GM13977 (cell line): ENCODE results near the gene PAQR7.

Source experiments
- DNase-seq: peaks from one replicate; pipeline ENCODE4 v3.0.0; 2012; ENCODE audit warnings: low spot score
- in situ Hi-C: fragments of 300-500 bp; cut with MboI; formaldehyde crosslinking; loops from one replicate; pipeline ENCODE4 v1.12.0; 2022; ENCODE audit warnings: low sequenced_read_pairs, low pct_unique_long_range_greater_than_20kb, mixed read lengths, inconsistent platforms; ENCODE audit not compliant: unreplicated experiment
- TF ChIP-seq, protein P1 (sequence below): IDR thresholded peaks from 2 replicates; pipeline ENCODE4 v1.5.1; 2012; ENCODE audit warnings: mild to moderate bottlenecking, control low read depth; ENCODE audit not compliant: insufficient read depth; ENCODE audit errors: extremely low read depth, missing control alignments

Gene PAQR7

DNA sequence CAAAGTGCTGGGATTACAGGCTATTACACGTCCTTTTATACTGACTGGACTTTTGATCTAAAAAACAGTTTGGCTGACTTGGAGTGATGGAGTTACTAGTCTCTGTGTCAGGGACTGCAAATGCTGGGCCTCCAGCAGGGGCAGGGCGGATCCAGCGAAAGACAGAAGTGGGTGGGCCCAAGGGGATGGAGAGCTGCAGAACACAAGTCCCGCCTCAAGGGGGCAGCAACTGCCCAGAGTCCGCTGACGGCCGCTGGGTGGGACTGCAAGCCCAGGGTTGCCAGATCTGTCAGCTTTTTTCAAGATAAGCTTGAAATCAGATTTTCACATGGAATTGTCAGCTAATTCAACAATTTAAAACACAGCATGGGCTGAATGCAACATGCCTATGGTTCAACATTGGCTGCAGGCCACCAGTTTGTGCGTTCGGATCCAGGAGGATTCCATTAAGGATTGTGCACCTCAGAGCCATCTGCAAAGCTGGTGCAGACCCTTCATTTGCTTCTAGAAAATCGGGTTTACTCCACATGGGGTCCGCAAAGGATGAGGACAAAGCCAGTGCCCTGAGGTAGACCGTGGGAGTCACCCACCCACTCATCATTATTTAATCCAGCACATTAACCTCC is 20.0 kb upstream of the PAQR7 start:
- TF ChIP-seq, protein P1, sequence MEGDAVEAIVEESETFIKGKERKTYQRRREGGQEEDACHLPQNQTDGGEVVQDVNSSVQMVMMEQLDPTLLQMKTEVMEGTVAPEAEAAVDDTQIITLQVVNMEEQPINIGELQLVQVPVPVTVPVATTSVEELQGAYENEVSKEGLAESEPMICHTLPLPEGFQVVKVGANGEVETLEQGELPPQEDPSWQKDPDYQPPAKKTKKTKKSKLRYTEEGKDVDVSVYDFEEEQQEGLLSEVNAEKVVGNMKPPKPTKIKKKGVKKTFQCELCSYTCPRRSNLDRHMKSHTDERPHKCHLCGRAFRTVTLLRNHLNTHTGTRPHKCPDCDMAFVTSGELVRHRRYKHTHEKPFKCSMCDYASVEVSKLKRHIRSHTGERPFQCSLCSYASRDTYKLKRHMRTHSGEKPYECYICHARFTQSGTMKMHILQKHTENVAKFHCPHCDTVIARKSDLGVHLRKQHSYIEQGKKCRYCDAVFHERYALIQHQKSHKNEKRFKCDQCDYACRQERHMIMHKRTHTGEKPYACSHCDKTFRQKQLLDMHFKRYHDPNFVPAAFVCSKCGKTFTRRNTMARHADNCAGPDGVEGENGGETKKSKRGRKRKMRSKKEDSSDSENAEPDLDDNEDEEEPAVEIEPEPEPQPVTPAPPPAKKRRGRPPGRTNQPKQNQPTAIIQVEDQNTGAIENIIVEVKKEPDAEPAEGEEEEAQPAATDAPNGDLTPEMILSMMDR = peak; percentile 98
- DNase-seq = peak; percentile 92
- in situ Hi-C loops = loop anchor here (10.0 kb wide), 1 partner anchor 99 kb away; the partner anchor contains the start of gene PAFAH2

DNA sequence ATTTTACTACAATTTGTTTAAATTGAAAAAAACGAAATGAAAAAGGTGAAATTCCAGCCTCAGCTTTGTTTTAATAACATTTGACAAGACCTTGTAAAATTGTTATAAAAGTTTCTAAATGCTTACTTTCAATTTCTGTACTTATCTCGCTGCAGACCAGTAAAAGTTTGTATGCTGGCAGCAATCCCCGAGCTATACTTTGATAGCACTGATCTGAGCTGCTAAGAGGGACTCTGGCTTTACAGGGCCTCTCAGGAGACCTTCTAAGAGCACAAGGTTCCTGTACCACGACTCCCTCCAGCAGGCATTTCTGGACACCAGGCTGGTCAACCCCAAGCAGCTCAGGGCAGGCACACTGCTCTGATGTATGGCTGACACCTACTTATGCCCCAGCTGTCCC is 17.6 kb upstream of the PAQR7 start:
- TF ChIP-seq, protein P1 = no peak
- in situ Hi-C loops = loop anchor here (10.0 kb wide), 1 partner anchor 102 kb away; the partner anchor contains the start of gene PAFAH2
- DNase-seq = no peak

DNA sequence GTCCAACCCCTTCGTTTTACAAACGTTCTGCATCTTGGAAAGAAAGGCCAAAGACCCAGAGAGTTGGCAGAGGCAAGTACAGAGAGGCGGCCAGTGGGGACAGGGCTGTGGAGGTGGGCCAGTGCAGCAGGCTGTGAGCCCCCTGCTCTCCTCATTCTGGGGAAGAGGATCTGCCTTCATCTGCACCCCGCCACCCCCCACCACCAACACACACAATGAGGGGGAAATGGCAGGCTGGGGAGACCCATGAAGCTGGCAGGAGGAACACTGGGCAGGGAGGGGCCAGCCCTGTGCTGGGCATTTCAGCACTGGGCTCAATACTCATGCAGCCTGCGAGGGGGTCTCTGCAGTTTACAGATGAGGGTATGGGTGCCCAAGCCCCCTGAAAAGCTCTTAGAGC is 16.1 kb upstream of the PAQR7 start:
- DNase-seq = no peak
- TF ChIP-seq, protein P1 = no peak
- in situ Hi-C loops = loop anchor here (10.0 kb wide), 1 partner anchor 103 kb away; the partner anchor contains the start of gene PAFAH2

DNA sequence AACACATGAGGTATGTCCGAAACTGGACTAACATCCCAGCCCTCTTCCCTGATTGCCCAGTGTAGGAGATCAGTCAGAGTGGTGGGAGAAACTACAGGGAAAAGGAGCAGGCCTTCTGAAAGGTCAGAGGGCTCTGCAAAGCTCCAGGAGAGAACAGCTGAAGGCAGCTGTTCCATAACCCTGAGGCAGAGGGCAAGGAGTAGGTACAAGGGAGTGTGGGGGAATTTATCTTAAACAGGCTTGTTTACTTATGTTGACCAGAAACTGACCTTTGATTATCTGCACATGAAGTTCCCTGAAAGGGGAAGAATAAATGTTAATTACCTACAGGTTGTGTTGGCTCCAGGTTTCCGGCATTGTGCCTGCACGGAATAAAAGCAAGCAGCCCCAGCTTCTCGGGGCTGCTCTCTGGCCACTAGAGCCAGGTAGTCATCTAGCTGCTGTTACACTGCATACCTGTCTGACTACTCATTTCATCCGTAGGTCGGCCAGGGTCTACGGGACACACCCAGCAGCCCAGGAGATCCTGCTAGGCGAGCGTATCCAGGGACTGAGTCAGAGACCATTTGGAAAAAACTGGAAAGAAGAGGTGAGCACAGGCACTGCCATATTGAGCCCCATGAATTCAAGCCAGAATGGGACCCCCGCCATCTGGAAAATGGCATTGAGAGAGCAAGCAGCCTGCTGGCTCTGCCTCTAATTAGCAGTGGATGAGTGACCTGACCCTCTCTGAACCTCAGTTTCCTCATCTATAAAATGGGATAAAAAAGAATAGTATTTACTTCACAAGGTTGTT is 14.9 kb upstream of the PAQR7 start:
- no peak for DNase-seq
- in situ Hi-C loops = loop anchor here (10.0 kb wide), 1 partner anchor 104 kb away; the partner anchor contains the start of gene PAFAH2
- TF ChIP-seq, protein P1 = no peak

DNA sequence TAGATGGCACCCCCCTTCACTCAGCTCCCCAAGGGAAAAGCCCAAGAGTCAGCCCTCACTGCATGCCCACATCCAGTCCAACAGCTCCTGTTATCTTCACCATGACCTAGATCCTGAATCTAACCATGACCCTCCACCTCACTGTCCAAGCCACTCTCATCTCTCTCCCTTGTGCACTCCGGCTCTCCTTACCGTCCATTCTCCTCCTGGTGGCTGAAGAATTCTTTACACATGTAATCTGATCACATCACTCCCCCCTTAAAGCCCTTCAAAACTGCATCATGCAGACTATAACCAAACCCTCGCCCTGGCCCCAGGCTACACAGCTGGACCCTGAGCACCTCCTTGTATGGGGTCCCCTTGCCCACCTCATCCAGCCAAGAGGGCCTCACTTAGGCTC is 14.0 kb upstream of the PAQR7 start:
- in situ Hi-C loops = no loop called here
- no peak for DNase-seq
- TF ChIP-seq, protein P1 = no peak

DNA sequence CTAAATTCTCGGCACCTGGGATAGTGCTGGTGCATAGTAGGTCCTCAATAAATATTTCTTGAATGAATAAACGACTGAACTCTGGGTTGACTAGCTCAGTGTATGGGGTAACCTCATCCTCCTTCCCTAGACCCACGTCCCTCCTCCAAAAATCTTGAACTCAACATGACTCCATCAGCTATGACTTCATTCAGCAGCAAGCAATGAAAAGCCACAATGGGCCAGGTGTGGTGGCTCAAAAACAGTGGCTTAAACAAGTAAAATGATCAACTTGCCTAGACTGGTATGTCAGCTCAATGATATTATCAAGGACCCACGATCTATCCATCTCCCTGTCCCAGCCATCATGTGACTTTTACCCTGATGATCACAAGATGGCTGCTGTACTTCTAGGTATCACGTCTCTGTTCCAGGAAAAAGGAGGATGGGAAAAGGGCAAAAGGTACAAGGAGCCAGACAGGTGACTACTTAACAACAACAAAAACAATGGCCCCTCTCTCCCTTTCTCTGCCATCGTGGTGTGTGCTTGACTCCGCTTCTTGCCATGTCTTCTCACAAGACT is 13.0 kb upstream of the PAQR7 start:
- in situ Hi-C loops = no loop called here
- no peak for DNase-seq
- TF ChIP-seq, protein P1 = no peak
